Left ventricle myocardium inferior (tissue), 1 donor: Measurements from ENCODE around the gene ZNF593. TPM values are rescaled to one million over a fixed set of nuclear protein-coding genes. Genes with fewer than 3 reads are reported as not detected.
A peak's percentile ranks its signal among the peaks of the same experiment; 100 is the strongest.

Experiments
- DNase-seq: peaks from one replicate; pipeline ENCODE4 v3.0.0-alpha.2; 2020
- H3K27ac ChIP-seq: fragments of 200-600 bp; replicated peaks from 2 replicates; pipeline ENCODE4 v1.8.0; 2021
- H3K27me3 ChIP-seq: fragments of 200-600 bp; 2 replicates; pipeline ENCODE4 v1.8.0; 2021; ENCODE audit warnings: low read depth
- H3K36me3 ChIP-seq: fragments of 200-600 bp; 2 replicates; pipeline ENCODE4 v1.8.0; 2021
- H3K4me1 ChIP-seq: fragments of 200-600 bp; 2 replicates; pipeline ENCODE4 v1.8.0; 2021
- H3K4me3 ChIP-seq: fragments of 200-600 bp; 2 replicates; pipeline ENCODE4 v1.8.0; 2021; ENCODE audit warnings: mild to moderate bottlenecking, moderate library complexity
- H3K9me3 ChIP-seq: fragments of 200-600 bp; replicated peaks from 2 replicates; pipeline ENCODE4 v1.8.0; 2021
- CTCF ChIP-seq: fragments of 200-600 bp; IDR thresholded peaks from 2 replicates; pipeline ENCODE4 v1.8.0; 2021; ENCODE audit warnings: antibody characterized with exemption, mild to moderate bottlenecking, borderline replicate concordance
- intact Hi-C: fragments of 100-400 bp; cut with micrococcal nuclease; formaldehyde crosslinking; loops from one replicate; pipeline ENCODE4 v1.11.0; 2022
- total RNA-seq: library from RNA; stranded (reverse); fragmentation: NEBNext Ultra II Directional; extraction: Animal tissue kit (Norgen Biotek cat#: 25700); gene quantifications from one replicate; pipeline ENCODE4 v1.2.1, GENCODE V29; 2021
- donor health status: DM: no; HTN: yes; CAD: no; lungs with severe emphysema.

The ZNF593 gene
- total RNA-seq, 1 donor from 2014 or later = 13.7 TPM

DNA sequence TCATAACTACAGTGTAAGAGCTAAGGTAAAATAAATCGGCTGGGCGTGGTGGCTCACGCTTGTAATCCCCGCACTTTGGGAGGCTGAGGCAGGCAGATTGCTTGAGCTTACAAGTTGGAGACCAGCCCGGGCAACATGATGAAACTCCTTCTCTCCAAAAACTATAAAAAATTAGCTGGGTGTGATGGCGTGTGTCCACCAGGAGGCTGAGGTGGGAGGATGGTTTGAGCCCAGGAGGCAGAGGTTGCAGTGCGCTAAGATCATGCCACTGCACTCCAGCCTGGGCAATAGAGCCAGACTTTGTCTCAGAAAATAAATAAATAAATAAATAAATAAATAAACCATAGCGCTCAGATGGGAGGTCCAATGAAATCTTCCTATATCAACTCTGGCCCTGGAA, 27.5 kb upstream of the ZNF593 start:
- no peak overlapping the region for H3K4me3 ChIP-seq
- no peaks in the 10 kb centered on the region for H3K27me3 ChIP-seq
- H3K27ac ChIP-seq = no peak overlapping the region
- intact Hi-C loops = loop anchor here (2.0 kb wide), 1 partner anchor 37 kb away; no protein-coding TSS in a partner anchor
- no peak for DNase-seq
- H3K36me3 ChIP-seq = no peaks in the 10 kb centered on the region
- H3K4me1 ChIP-seq = peaks cover 11% of the 10 kb centered on the region
- TF ChIP-seq CTCF = no peak
- H3K9me3 ChIP-seq = no peaks in the 10 kb centered on the region

DNA sequence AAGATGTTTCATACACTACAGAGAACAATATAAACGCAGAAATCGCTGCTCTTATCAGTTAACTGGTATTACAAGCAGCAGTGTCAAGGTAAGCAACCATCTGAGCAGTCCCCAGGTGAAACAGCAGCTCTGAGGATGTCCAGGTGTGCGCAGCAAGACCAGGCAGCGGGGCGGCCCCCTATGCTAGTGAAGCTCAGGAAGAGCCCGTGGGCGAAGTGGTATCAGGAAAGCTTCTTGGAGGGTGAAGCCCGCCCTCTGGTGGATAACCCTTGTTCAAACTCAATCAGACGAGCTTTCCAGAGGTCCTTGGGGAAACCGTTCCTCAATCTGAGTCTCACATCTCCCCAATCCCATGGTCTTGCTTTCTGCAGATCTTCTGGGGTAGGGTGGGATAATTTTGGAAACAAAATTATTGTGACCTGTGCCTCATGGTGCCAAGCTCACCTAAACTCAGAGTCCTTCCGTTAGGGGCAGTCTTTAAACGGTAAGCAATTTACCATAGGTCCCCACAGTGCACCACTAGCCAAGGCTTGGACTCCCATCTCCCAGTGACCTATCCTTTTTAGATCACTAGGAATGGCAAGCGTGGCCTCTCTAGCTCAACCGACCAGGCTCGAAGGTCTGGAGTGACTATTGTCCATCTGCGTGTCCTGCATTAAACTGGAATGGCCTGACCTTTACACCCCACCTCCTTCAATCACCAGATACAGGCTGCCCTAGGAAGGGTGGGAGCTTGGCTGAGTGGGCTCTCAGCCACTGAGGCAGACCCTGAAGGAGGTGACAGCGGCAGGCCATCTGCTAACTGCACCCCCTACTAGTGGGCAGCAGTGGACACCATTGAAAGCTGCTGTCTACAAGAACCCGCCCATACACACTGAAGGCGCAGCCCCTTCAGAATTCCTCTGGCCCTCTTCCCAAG, 24.4 kb upstream of the ZNF593 start:
- Histone ChIP-seq H3K9me3 (no peaks in the 10 kb centered on the region), H3K4me3 (no peak overlapping the region), H3K27ac (no peak overlapping the region), H3K36me3 (no peaks in the 10 kb centered on the region), H3K4me1 (peaks cover 11% of the 10 kb centered on the region), H3K27me3 (no peaks in the 10 kb centered on the region)
- peak; percentile 86 for TF ChIP-seq CTCF
- DNase-seq = peak; percentile 71
- intact Hi-C loops = no loop called here

DNA sequence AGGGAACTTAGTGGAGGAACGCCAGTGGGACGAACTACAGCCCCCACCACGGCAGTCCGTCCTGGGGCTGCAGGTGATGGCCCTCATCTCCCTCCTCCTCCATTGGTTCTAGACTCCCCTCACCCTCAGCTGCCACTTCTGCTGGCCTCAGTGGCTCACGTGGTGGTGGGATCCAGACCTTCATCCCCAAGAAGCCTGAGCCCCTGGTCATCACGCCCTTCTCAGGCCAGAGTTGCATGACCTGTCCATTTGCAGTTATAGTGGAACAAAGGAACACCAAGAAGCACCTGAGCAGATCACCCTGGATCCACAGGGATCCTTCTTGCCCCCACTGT, 23.8 kb upstream of the ZNF593 start:
- no peak overlapping the region for H3K27ac ChIP-seq
- H3K4me3 ChIP-seq = no peak overlapping the region
- peaks cover 11% of the 10 kb centered on the region for H3K4me1 ChIP-seq
- H3K9me3 ChIP-seq = no peaks in the 10 kb centered on the region
- intact Hi-C loops = no loop called here
- H3K27me3 ChIP-seq = no peaks in the 10 kb centered on the region
- TF ChIP-seq CTCF = no peak
- H3K36me3 ChIP-seq = no peaks in the 10 kb centered on the region
- DNase-seq = no peak

- Histone ChIP-seq H3K36me3 (no peaks in the 10 kb centered on the region), H3K9me3 (no peaks in the 10 kb centered on the region), H3K27ac (no peak overlapping the region), H3K27me3 (no peaks in the 10 kb centered on the region), H3K4me1 (peaks cover 11% of the 10 kb centered on the region), H3K4me3 (no peak overlapping the region)
- DNase-seq = no peak
- TF ChIP-seq CTCF = no peak
- intact Hi-C loops = no loop called here
Measured at GRCh38 chr1:26148887-26149286, 20.8 kb upstream of the ZNF593 start.

DNA sequence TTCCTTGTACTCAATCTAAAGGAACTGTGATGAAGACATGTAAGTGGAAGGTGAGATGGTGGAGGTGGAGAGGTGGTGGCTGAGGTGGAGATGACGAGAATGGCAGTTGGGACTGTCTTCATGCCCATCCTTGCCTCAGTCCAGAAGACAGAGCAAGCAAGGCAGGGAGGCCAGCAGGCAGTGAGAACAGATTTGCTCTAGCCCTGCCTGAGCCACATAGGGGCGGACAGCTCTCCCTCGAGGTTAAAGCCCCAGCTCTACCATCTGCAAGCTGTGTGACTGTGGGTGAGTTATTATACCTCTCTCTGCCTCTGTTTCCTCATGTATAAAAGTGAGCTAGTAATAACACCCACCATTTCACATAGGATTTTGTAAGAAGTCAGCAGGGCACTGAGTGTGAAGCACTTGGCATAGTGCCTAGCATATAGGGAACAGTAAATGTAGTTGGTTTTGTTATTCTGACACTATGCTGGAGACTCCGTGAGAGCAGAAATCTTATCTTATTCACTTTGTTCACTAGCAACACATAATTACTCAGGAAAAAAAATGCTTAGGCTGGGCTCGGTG, 15.7 kb upstream of the ZNF593 start:
- no peaks in the 10 kb centered on the region for H3K9me3 ChIP-seq
- peaks cover 52% of the 10 kb centered on the region for H3K4me1 ChIP-seq
- no peak overlapping the region for H3K4me3 ChIP-seq
- no peak for TF ChIP-seq CTCF
- intact Hi-C loops = no loop called here
- no peaks in the 10 kb centered on the region for H3K36me3 ChIP-seq
- peaks cover 3% of the 10 kb centered on the region for H3K27me3 ChIP-seq
- peak overlapping the region; percentile 98 for H3K27ac ChIP-seq
- no peak for DNase-seq
